ENCODE measurements around the gene TKTL1. TPM values are rescaled to one million over a fixed set of nuclear protein-coding genes. Genes with fewer than 3 reads are reported as not detected.
A peak's percentile ranks its signal among the peaks of the same experiment; 100 is the strongest.

TKTL1 gene
- total RNA-seq, 3 donors from 2014 or later (not counting 1 experiment from before 2014, with no cell fraction given) = 17.1 to 42.8 (median 28.8) TPM

- Histone ChIP-seq H3K36me3 (ENCODE audit: control insufficient read depth, insufficient read depth, low read length) (no peaks in the 10 kb centered on the region), H3K9me3 (ENCODE audit: control insufficient read depth, insufficient read depth, low read length) (no peaks in the 10 kb centered on the region), H3K27ac (ENCODE audit: low read length) (peak overlapping the region; percentile 50), H3K4me1 (ENCODE audit: control insufficient read depth, insufficient read depth, low read length) (peaks cover 68% of the 10 kb centered on the region), H3K27me3 (ENCODE audit: control insufficient read depth, insufficient read depth, low read length) (no peaks in the 10 kb centered on the region), H3K4me3 (ENCODE audit: low read length) (no peak overlapping the region)
- Mint-ChIP-seq H3K4me1 (peaks cover 39 to 56% of the 10 kb centered on the region in 2 donors), H3K27me3 (ENCODE audit: low read depth in 2 of 2) (no peaks in the 10 kb centered on the region), H3K36me3 (no peaks in the 10 kb centered on the region), H3K27ac (peak overlapping the region; percentile 69 to 84), H3K9me3 (peaks cover 0 to 2% of the 10 kb centered on the region in 2 donors), H3K4me3 (peak overlapping the region; percentile 58)
- intact Hi-C loops (cut with micrococcal nuclease) = no loop called here
- ATAC-seq (peak; percentile 82 to 88 (median 87)), DNase-seq (peak; percentile 63 to 85)
- peak; percentile 63 for TF ChIP-seq CTCF (IDR thresholded peaks at IDR 0.05)
- WGBS (ENCODE audit: insufficient coverage) = 52% methylated on average over 7 of the region's 9 CpGs
Measured at GRCh38 chrX:154308108-154308946, 12.7 kb downstream of the TKTL1 start.

- Histone ChIP-seq H3K4me1 (ENCODE audit: control insufficient read depth, insufficient read depth, low read length) (peaks cover 72% of the 10 kb centered on the region), H3K36me3 (ENCODE audit: control insufficient read depth, insufficient read depth, low read length) (no peaks in the 10 kb centered on the region), H3K4me3 (ENCODE audit: low read length) (no peak overlapping the region), H3K27ac (ENCODE audit: low read length) (no peak overlapping the region), H3K27me3 (ENCODE audit: control insufficient read depth, insufficient read depth, low read length) (no peaks in the 10 kb centered on the region), H3K9me3 (ENCODE audit: control insufficient read depth, insufficient read depth, low read length) (no peaks in the 10 kb centered on the region)
- 97% methylated on average over 13 of the region's 16 CpGs for WGBS (ENCODE audit: insufficient coverage)
- ATAC-seq = no peak
- no peaks in the 10 kb centered on the region for H3K27me3 Mint-ChIP-seq (ENCODE audit: low read depth in 2 of 2)
- H3K27ac Mint-ChIP-seq = peak overlapping the region in 1 of 2 donors; percentile 69
- peaks cover 42 to 55% of the 10 kb centered on the region in 2 donors for H3K4me1 Mint-ChIP-seq
- peaks cover 0 to 2% of the 10 kb centered on the region in 2 donors for H3K9me3 Mint-ChIP-seq
- no peak overlapping the region for H3K4me3 Mint-ChIP-seq
- no peak for DNase-seq
- no peaks in the 10 kb centered on the region for H3K36me3 Mint-ChIP-seq
- TF ChIP-seq CTCF (IDR thresholded peaks at IDR 0.05) = no peak
- intact Hi-C loops (cut with micrococcal nuclease) = no loop called here
Measured at GRCh38 chrX:154309041-154309775, 13.6 kb downstream of the TKTL1 start.

- DNase-seq = no peak
- H3K4me3 ChIP-seq (ENCODE audit: low read length) = no peak overlapping the region
- H3K4me1 Mint-ChIP-seq = peaks cover 37 to 50% of the 10 kb centered on the region in 2 donors
- no peaks in the 10 kb centered on the region for H3K9me3 ChIP-seq (ENCODE audit: control insufficient read depth, insufficient read depth, low read length)
- peaks cover 0 to 2% of the 10 kb centered on the region in 2 donors for H3K9me3 Mint-ChIP-seq
- H3K27me3 ChIP-seq (ENCODE audit: control insufficient read depth, insufficient read depth, low read length) = no peaks in the 10 kb centered on the region
- H3K36me3 ChIP-seq (ENCODE audit: control insufficient read depth, insufficient read depth, low read length) = no peaks in the 10 kb centered on the region
- no peak for TF ChIP-seq CTCF (IDR thresholded peaks at IDR 0.05)
- H3K27me3 Mint-ChIP-seq (ENCODE audit: low read depth in 2 of 2) = no peaks in the 10 kb centered on the region
- intact Hi-C loops (cut with micrococcal nuclease) = no loop called here
- peaks cover 63% of the 10 kb centered on the region for H3K4me1 ChIP-seq (ENCODE audit: control insufficient read depth, insufficient read depth, low read length)
- no peak overlapping the region for H3K4me3 Mint-ChIP-seq
- ATAC-seq = no peak
- H3K27ac ChIP-seq (ENCODE audit: low read length) = no peak overlapping the region
- WGBS (ENCODE audit: insufficient coverage) = 93% methylated on average over 19 of the region's 19 CpGs
- peak overlapping the region in 1 of 2 donors; percentile 5 for H3K27ac Mint-ChIP-seq
- no peaks in the 10 kb centered on the region for H3K36me3 Mint-ChIP-seq
Measured at GRCh38 chrX:154310616-154311536, 15.3 kb downstream of the TKTL1 start.

Measured in natural killer cell (primary cell).